Colonic mucosa (tissue), 4 donors: ENCODE measurements around the gene SIGLEC1. TPM values are rescaled to one million over a fixed set of nuclear protein-coding genes. Genes with fewer than 3 reads are reported as not detected.

Experiments used
- DNase-seq: peaks from one replicate; pipeline ENCODE4 v3.0.0-alpha.2; 2020
- H3K27ac ChIP-seq: fragments of 200-600 bp; one replicate; pipeline ENCODE4 v1.8.0; 2021
- H3K27me3 ChIP-seq: fragments of 200-600 bp; one replicate; pipeline ENCODE4 v1.8.0; 2021
- H3K36me3 ChIP-seq: fragments of 200-600 bp; one replicate; pipeline ENCODE4 v1.8.0; 2021
- H3K4me1 ChIP-seq: fragments of 200-600 bp; one replicate; pipeline ENCODE4 v1.8.0; 2021; ENCODE audit warnings: mild to moderate bottlenecking
- H3K4me3 ChIP-seq: fragments of 200-600 bp; one replicate; pipeline ENCODE4 v1.8.0; 2021
- H3K9ac ChIP-seq, 2 donors: one replicate each; pipeline ENCODE4 v1.7.0; 2013; ENCODE audit warnings: control low read depth in 2 of 2, low read depth in 2 of 2, low read length in 2 of 2
- H3K9me3 ChIP-seq: fragments of 200-600 bp; one replicate; pipeline ENCODE4 v1.8.0; 2021
- CTCF ChIP-seq: fragments of 200-600 bp; IDR thresholded peaks from one replicate; pipeline ENCODE4 v1.8.0; 2022; ENCODE audit warnings: antibody characterized with exemption, mild to moderate bottlenecking
- intact Hi-C: fragments of 100-400 bp; cut with DNase I; formaldehyde crosslinking; loops from one replicate; pipeline ENCODE4 v1.14.1; 2022
- total RNA-seq, 2 donors: library from RNA; stranded (reverse); fragmentation: NEBNext Ultra II Directional in 1 of 2; extraction: Animal tissue kit (Norgen Biotek cat#: 25700) in 1 of 2; gene quantifications; one replicate each; pipeline ENCODE4 v1.2.1, GENCODE V29; 2021
- donor health status: healthy.
- donor health status: DM: no; HTN: no; CAD: no.
- donor health status: DM: no; HTN: no; CAD: no.

The SIGLEC1 gene
- total RNA-seq, 2 donors from 2014 or later: 2.5 to 4.6 TPM

DNA sequence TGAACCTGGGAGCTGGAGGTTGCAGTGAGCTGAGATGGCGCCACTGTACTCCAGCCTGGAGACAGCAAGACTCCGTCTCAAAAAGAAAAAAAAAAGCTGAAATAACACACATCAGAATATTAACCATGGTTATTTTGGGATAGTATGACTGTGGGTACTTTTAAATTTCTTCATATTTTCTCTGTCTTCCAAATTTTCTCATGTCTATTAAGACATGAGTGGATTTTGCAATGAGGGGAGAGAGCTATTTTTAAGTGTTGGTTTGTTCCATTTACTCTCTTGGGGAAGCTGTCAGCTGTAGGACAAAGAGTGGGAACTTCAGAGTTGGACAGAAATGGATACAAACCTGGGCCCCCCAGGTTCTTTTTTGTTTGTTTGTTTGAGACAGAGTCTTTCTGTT is 44.9 kb upstream of the SIGLEC1 start:
- DNase-seq: no peak
- Histone ChIP-seq H3K27me3 (no peaks in the 10 kb centered on the region), H3K27ac (no peak overlapping the region), H3K9me3 (no peaks in the 10 kb centered on the region), H3K36me3 (no peaks in the 10 kb centered on the region), H3K4me1 (no peaks in the 10 kb centered on the region), H3K4me3 (no peak overlapping the region), H3K9ac (no peak overlapping the region)
- intact Hi-C loops: no loop called here
- TF ChIP-seq CTCF: no peak

GRCh38 chr20:3755814-3756480 is 43.5 kb upstream of the SIGLEC1 start:
- Histone ChIP-seq H3K27ac (no peak overlapping the region), H3K9me3 (no peaks in the 10 kb centered on the region), H3K36me3 (no peaks in the 10 kb centered on the region), H3K27me3 (peaks cover 3% of the 10 kb centered on the region), H3K9ac (no peak overlapping the region), H3K4me3 (no peak overlapping the region), H3K4me1 (no peaks in the 10 kb centered on the region)
- intact Hi-C loops: no loop called here
- DNase-seq: no peak
- TF ChIP-seq CTCF: no peak

- intact Hi-C loops: no loop called here
- no peaks in the 10 kb centered on the region for H3K4me1 ChIP-seq
- H3K9me3 ChIP-seq: no peaks in the 10 kb centered on the region
- no peak for DNase-seq
- no peaks in the 10 kb centered on the region for H3K36me3 ChIP-seq
- no peak overlapping the region for H3K4me3 ChIP-seq
- H3K9ac ChIP-seq: no peak overlapping the region
- peaks cover 10% of the 10 kb centered on the region for H3K27me3 ChIP-seq
- no peak for TF ChIP-seq CTCF
- no peak overlapping the region for H3K27ac ChIP-seq
These were observed 42.9 kb upstream of the SIGLEC1 start for GRCh38 chr20:3755269-3755668.

DNA sequence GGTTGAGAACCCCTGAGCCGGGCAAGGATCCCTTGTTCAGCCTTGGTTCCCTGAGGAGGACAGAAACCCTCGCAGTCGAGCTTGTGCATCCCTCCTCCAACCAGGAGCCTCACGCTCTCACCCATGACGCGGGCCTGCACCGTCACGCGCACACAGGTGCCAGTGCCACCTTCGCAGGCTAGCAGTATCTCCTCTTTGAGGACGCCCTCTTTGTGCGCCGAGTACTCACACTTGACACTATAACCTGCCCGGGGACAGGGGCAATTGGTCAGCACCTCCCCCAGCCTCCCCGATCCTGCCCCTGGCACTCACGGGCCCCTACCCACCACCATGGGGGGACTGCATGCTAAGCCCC is 41.9 kb upstream of the SIGLEC1 start:
- H3K36me3 ChIP-seq: no peaks in the 10 kb centered on the region
- intact Hi-C loops: no loop called here
- no peaks in the 10 kb centered on the region for H3K9me3 ChIP-seq
- peaks cover 15% of the 10 kb centered on the region for H3K27me3 ChIP-seq
- H3K27ac ChIP-seq: no peak overlapping the region
- H3K4me1 ChIP-seq: no peaks in the 10 kb centered on the region
- DNase-seq: no peak
- no peak overlapping the region for H3K4me3 ChIP-seq
- no peak overlapping the region for H3K9ac ChIP-seq
- TF ChIP-seq CTCF: no peak

DNA sequence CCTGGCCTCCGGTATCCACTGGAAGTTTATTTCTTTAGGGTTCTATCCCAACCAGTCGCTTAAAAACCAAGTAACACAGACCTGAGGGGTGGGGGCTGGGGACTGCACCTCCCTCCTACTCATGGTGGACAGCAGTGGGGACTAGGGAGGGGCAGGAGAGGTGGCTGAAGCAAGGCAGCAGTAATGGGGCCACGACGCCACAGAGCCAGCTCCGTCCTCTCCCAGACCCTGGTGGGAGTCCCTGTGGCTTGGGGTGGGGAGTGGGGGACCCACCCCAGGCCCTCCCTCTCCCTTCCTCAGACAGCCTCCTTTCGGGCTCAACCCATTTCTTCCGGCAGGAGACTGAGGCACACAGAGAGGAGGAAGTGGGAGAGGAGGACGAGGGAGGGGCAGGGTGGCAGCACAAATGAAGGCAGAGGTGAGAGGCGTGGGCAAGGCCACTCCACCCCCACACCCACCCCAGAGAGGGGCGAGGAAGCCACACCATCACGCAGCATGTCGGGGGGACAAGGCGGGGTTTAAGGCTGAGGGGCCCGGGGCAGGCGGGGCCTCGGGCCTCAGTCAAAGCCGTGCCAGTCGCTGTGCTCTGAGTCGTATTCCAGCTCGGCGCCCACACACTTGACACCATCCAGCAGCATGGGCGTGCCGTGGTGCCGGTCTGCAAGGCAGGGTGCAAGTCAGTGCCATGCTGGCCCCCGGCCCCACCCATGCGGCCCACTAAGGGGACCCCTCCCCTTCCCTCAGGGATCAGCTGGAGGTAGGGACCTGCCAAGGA is 41.3 kb upstream of the SIGLEC1 start:
- no peak overlapping the region for H3K27ac ChIP-seq
- intact Hi-C loops: no loop called here
- DNase-seq: no peak
- H3K27me3 ChIP-seq: peaks cover 15% of the 10 kb centered on the region
- H3K4me1 ChIP-seq: no peaks in the 10 kb centered on the region
- H3K36me3 ChIP-seq: no peaks in the 10 kb centered on the region
- H3K9ac ChIP-seq: no peak overlapping the region
- H3K9me3 ChIP-seq: no peaks in the 10 kb centered on the region
- no peak for TF ChIP-seq CTCF
- H3K4me3 ChIP-seq: no peak overlapping the region
